ENCODE measurements around the gene CEP295NL.

DNA sequence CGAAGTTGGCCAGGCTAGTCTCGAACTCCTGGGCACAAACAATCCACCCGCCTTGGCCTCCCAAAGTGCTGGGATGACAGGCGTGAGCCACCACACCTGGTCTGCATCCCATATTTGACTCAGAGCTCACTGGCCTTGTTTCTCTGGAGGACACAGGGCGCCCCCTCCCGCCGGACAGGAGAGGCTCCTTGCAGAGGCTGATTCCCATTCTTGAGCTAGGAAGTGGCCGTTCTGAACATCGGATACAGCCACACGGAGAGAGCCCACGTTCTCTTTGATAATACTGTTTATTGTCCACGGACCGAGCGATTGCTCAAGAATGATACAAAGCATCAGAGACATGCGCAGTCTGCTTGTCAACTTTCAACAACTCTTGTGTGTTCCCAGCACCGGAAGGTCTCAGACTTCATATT, 50.3 kb downstream of the CEP295NL start:
- TF ChIP-seq, protein P1, sequence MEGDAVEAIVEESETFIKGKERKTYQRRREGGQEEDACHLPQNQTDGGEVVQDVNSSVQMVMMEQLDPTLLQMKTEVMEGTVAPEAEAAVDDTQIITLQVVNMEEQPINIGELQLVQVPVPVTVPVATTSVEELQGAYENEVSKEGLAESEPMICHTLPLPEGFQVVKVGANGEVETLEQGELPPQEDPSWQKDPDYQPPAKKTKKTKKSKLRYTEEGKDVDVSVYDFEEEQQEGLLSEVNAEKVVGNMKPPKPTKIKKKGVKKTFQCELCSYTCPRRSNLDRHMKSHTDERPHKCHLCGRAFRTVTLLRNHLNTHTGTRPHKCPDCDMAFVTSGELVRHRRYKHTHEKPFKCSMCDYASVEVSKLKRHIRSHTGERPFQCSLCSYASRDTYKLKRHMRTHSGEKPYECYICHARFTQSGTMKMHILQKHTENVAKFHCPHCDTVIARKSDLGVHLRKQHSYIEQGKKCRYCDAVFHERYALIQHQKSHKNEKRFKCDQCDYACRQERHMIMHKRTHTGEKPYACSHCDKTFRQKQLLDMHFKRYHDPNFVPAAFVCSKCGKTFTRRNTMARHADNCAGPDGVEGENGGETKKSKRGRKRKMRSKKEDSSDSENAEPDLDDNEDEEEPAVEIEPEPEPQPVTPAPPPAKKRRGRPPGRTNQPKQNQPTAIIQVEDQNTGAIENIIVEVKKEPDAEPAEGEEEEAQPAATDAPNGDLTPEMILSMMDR (IDR thresholded peaks at IDR 0.05; ENCODE audit: low read length) = peak; percentile 46
- TF ChIP-seq EZH2 (IDR thresholded peaks at IDR 0.05; ENCODE audit: borderline replicate concordance, low read length) = no peak
